IMR-90 (cell line): ENCODE data around the gene ABHD12. TPM values are rescaled to one million over a fixed set of nuclear protein-coding genes. Genes with fewer than 3 reads are reported as not detected.

ENCODE experiments used
- ATAC-seq: fragments of 200-7000 bp; cut with Tn5 transposase; 2 replicates; pipeline ENCODE4 v1.9.1; 2020; ENCODE audit warnings: low read depth, mild to moderate bottlenecking, moderate library complexity
- BruUV-seq: library from RNA; stranded (reverse); fragments of 400-500 nt; replicated peaks from 2 replicates; lab custom pipeline; 2021; lab: Mats Ljungman, UMichigan
- CTCF ChIA-PET: fragments of 300-600 bp; formaldehyde crosslinking; extraction: SDS; loops from one replicate; lab custom pipeline; 2021; ENCODE audit warnings: antibody characterized with exemption; lab: Yijun Ruan, JAX
- POLR2A ChIA-PET: fragments of 300-600 bp; sonication (Branson Sonifier 250); formaldehyde crosslinking; loops from one replicate; lab custom pipeline; 2022; ENCODE audit warnings: antibody characterized with exemption; ENCODE audit not compliant: unreplicated experiment; lab: Charles Lee
- DNase-seq: peaks from one replicate; pipeline ENCODE4 v3.0.0; 2013
- H2AFZ ChIP-seq: replicated peaks from 2 replicates; pipeline ENCODE3; 2013; ENCODE audit warnings: low read length, mild to moderate bottlenecking; ENCODE audit not compliant: poor library complexity
- H2AK5ac ChIP-seq: 2 replicates; pipeline ENCODE4 v1.6.1; 2013; ENCODE audit warnings: low read depth, low read length, inconsistent platforms
- H2AK9ac ChIP-seq: replicated peaks from 2 replicates; pipeline ENCODE3; 2013; ENCODE audit warnings: mild to moderate bottlenecking, low read depth, low read length, moderate library complexity; ENCODE audit not compliant: poor library complexity
- H2BK120ac ChIP-seq: 2 replicates; pipeline ENCODE4 v1.6.1; 2013; ENCODE audit warnings: low read depth, low read length, inconsistent platforms
- H2BK15ac ChIP-seq: 3 replicates; pipeline ENCODE4 v1.6.1; 2013; ENCODE audit warnings: low read depth, low read length, inconsistent platforms
- H2BK20ac ChIP-seq: 2 replicates; pipeline ENCODE4 v1.6.1; 2013; ENCODE audit warnings: low read depth, mild to moderate bottlenecking, inconsistent platforms, low read length, moderate library complexity
- H2BK5ac ChIP-seq: 2 replicates; pipeline ENCODE4 v1.6.1; 2013; ENCODE audit warnings: mild to moderate bottlenecking, low read depth, low read length, inconsistent platforms; ENCODE audit not compliant: poor library complexity, severe bottlenecking
- H3K14ac ChIP-seq: replicated peaks from 2 replicates; pipeline ENCODE4 v1.6.1; 2013; ENCODE audit warnings: low read depth, low read length, inconsistent platforms
- H3K18ac ChIP-seq: 2 replicates; pipeline ENCODE4 v1.6.1; 2013; ENCODE audit warnings: low read depth, low read length, control low read depth
- H3K23ac ChIP-seq: 2 replicates; pipeline ENCODE4 v1.6.1; 2013; ENCODE audit warnings: low read depth, low read length, inconsistent platforms
- H3K27ac ChIP-seq: 2 replicates; pipeline ENCODE4 v1.5.1; 2013; ENCODE audit warnings: mild to moderate bottlenecking, control low read depth, low read length; ENCODE audit not compliant: insufficient read depth
- H3K27me3 ChIP-seq: 2 replicates; pipeline ENCODE4 v1.6.1; 2013; ENCODE audit warnings: low read length; ENCODE audit not compliant: control insufficient read depth, insufficient read depth
- H3K36me3 ChIP-seq: 2 replicates; pipeline ENCODE4 v1.6.1; 2013; ENCODE audit warnings: low read length, mixed read lengths; ENCODE audit not compliant: control insufficient read depth, insufficient read depth
- H3K4ac ChIP-seq: 2 replicates; pipeline ENCODE4 v1.6.1; 2013; ENCODE audit warnings: low read depth, low read length, inconsistent platforms
- H3K4me1 ChIP-seq: 2 replicates; pipeline ENCODE4 v1.6.1; 2013; ENCODE audit warnings: low read length, mixed read lengths; ENCODE audit not compliant: control insufficient read depth, insufficient read depth
- H3K4me2 ChIP-seq: 2 replicates; pipeline ENCODE4 v1.6.1; 2013; ENCODE audit warnings: low read depth, mild to moderate bottlenecking, control low read depth, low read length, moderate library complexity
- H3K4me3 ChIP-seq: 2 replicates; pipeline ENCODE4 v1.5.1; 2013; ENCODE audit warnings: low read depth, mild to moderate bottlenecking, control low read depth, low read length, moderate library complexity; ENCODE audit not compliant: insufficient read depth
- H3K56ac ChIP-seq: 2 replicates; pipeline ENCODE4 v1.6.1; 2013; ENCODE audit warnings: low read length, inconsistent platforms; ENCODE audit not compliant: insufficient read depth; ENCODE audit errors: extremely low read depth
- H3K79me1 ChIP-seq, 2 experiments: 2 replicates each; pipeline ENCODE4 v1.6.1; 2013; ENCODE audit warnings: low read length in 2 of 2, inconsistent platforms in 1 of 2, low read depth in 1 of 2
- H3K9ac ChIP-seq: 2 replicates; pipeline ENCODE4 v1.6.1; 2013; ENCODE audit warnings: low read depth, low read length, control low read depth
- H3K9me1 ChIP-seq: 2 replicates; pipeline ENCODE4 v1.6.1; 2013; ENCODE audit warnings: low read length, inconsistent platforms; ENCODE audit not compliant: insufficient read depth
- H3K9me3 ChIP-seq: 2 replicates; pipeline ENCODE4 v1.6.1; 2013; ENCODE audit warnings: low read length; ENCODE audit not compliant: control insufficient read depth, insufficient read depth
- H4K20me1 ChIP-seq: 2 replicates; pipeline ENCODE4 v1.6.1; 2013; ENCODE audit warnings: low read length, inconsistent platforms; ENCODE audit not compliant: insufficient read depth
- H4K5ac ChIP-seq: 2 replicates; pipeline ENCODE4 v1.6.1; 2013; ENCODE audit warnings: mild to moderate bottlenecking, low read depth, low read length, control low read depth
- H4K8ac ChIP-seq, 2 experiments: 2 replicates each; pipeline ENCODE4 v1.6.1; 2013; ENCODE audit warnings: low read depth in 2 of 2, low read length in 2 of 2, control low read depth in 1 of 2, inconsistent platforms in 1 of 2
- H4K91ac ChIP-seq: 2 replicates; pipeline ENCODE4 v1.6.1; 2013; ENCODE audit warnings: low read depth, low read length, inconsistent platforms; ENCODE audit not compliant: insufficient read depth
- CEBPB ChIP-seq: IDR thresholded peaks from 2 replicates; pipeline ENCODE4 v1.6.1; 2012; ENCODE audit warnings: low read depth, low read length, improper control_type of control experiment
- CHD1 ChIP-seq: IDR thresholded peaks from 2 replicates; pipeline ENCODE4 v1.6.1; 2012; ENCODE audit warnings: low read depth, low read length, improper control_type of control experiment
- RCOR1 ChIP-seq: IDR thresholded peaks from 2 replicates; pipeline ENCODE4 v1.6.1; 2012; ENCODE audit warnings: mild to moderate bottlenecking, low read length, improper control_type of control experiment; ENCODE audit not compliant: insufficient replicate concordance
- WGBS, 2 experiments: methylation state at CpG; one replicate each; pipeline versions ENCODE4 v1.1.5 to v1.1.7; 2013; ENCODE audit warnings: missing lambda C conversion rate in 2 of 2; ENCODE audit not compliant: insufficient read length in 1 of 2; ENCODE audit errors: extremely low coverage in 2 of 2; 5-methylcytosine and 5-hydroxymethylcytosine counted together
- dilution Hi-C: fragments of 300-500 bp; cut with HindIII; formaldehyde crosslinking; loops from one replicate; pipeline ENCODE4 v1.14.3; 2018; ENCODE audit warnings: low sequenced_read_pairs; ENCODE audit not compliant: unreplicated experiment
- in situ Hi-C: fragments of 300-500 bp; cut with MboI; formaldehyde crosslinking; loops from 3 replicates; pipeline ENCODE4 v1.14.3; 2019; ENCODE audit warnings: low sequenced_read_pairs, inconsistent platforms, mixed read lengths
- intact Hi-C: fragments of 100-400 bp; cut with micrococcal nuclease; formaldehyde crosslinking; loops from 2 replicates; pipeline ENCODE4 v1.10.0; 2022
- polyA plus RNA-seq, 3 experiments: library from polyadenylated mRNA; depleted of rRNA; stranded (reverse); fragments of >200 nt; gene quantifications; 2 replicates each; pipeline ENCODE4 v1.2.3, GENCODE V29; 2012; ENCODE audit warnings: low replicate concordance in 1 of 3
- total RNA-seq: library from RNA; depleted of rRNA; stranded (reverse); fragments of >200 nt; gene quantifications from 2 replicates; pipeline ENCODE4 v1.2.3, GENCODE V29; 2012
- TF ChIP-seq, protein P1 (sequence below): fragments of 150-350 bp; IDR thresholded peaks from 2 replicates; pipeline ENCODE4 v1.6.1; 2017; ENCODE audit warnings: mild to moderate bottlenecking, antibody characterized with exemption, low read length, low read depth

The ABHD12 gene
- total and polyA plus RNA-seq, 2 of the 4 experiments (the other 2 are of a cell fraction): 80.7 to 108 TPM

DNA sequence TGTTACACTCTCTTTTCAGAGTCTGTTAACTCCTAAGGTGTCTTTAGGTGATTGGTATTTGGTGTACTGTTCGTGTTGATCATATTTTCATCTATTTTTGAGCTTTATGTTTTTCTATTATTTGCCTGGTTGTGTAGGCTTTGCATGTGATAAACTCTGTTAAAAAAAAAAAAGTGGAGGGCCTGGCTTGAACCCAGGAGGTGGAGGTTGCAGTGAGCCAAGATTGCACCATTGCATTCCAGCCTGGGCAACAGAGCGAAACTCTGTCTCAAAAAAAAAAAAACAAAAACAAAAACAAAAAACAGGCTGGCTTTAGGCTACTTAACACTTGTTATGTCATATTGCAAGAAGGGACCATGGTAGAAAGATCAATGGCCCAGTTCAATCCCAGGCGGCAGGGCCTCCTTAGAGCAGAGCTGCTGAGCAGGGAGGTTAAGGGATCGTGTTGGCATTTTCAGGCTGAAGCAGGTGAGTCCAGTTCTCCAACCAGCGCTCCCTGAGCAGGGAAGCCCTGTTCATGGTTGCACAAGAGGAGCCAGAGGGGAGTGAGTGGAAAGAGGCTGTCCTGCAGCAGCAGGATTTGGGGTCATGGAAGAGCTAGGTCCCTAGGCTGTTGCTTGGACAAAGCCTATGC is 134.3 kb downstream of the ABHD12 start:
- no peak overlapping the region for H3K56ac ChIP-seq
- in situ Hi-C loops (loop anchor here (10.0 to 25.0 kb wide), 5 partner anchors 62 to 1619 kb away; partner anchors contain the start of genes APMAP, CST3 and ENTPD6), dilution Hi-C loops (no loop called here), intact Hi-C loops (no loop called here)
- no peak overlapping the region for H2BK15ac ChIP-seq
- DNase-seq (no peak), ATAC-seq (no peak)
- ChIA-PET CTCF (no interaction called here), POLR2A (no interaction called here)
- no peak overlapping the region for H3K14ac ChIP-seq
- H3K4me1 ChIP-seq: peaks cover 8% of the 10 kb centered on the region
- no TSS peak for BruUV-seq
- H3K27ac ChIP-seq: no peak overlapping the region
- no peak overlapping the region for H3K4ac ChIP-seq
- H2AK5ac ChIP-seq: no peak overlapping the region
- H2BK20ac ChIP-seq: no peak overlapping the region
- H3K23ac ChIP-seq: no peak overlapping the region; the same call in 1 of the 2 replicates
- no peak overlapping the region for H3K4me2 ChIP-seq
- peak overlapping the region; percentile 25 for H2AK9ac ChIP-seq
- no peak overlapping the region for H2BK5ac ChIP-seq
- H3K9ac ChIP-seq: no peak overlapping the region
- H4K8ac ChIP-seq: no peak overlapping the region
- H3K4me3 ChIP-seq: no peak overlapping the region
- peaks cover 34 to 87% of the 10 kb centered on the region in 2 experiments for H3K79me1 ChIP-seq
- no peaks in the 10 kb centered on the region for H3K27me3 ChIP-seq
- H2BK120ac ChIP-seq: no peak overlapping the region
- H4K5ac ChIP-seq: no peak overlapping the region
- TF ChIP-seq CHD1 (no peak), RCOR1 (no peak), CEBPB (no peak)
- TF ChIP-seq, protein P1, sequence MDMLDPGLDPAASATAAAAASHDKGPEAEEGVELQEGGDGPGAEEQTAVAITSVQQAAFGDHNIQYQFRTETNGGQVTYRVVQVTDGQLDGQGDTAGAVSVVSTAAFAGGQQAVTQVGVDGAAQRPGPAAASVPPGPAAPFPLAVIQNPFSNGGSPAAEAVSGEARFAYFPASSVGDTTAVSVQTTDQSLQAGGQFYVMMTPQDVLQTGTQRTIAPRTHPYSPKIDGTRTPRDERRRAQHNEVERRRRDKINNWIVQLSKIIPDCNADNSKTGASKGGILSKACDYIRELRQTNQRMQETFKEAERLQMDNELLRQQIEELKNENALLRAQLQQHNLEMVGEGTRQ: no peak
- no peak overlapping the region for H2AFZ ChIP-seq
- 100% methylated on average over 2 of the region's 5 CpGs; no CpG with 5 or more reads in 1 of the 2 experiments for WGBS, 2 experiments
- H4K20me1 ChIP-seq: peaks cover 79% of the 10 kb centered on the region
- H3K36me3 ChIP-seq: peaks cover 28% of the 10 kb centered on the region
- no peak overlapping the region for H4K91ac ChIP-seq
- H3K9me3 ChIP-seq: no peaks in the 10 kb centered on the region
- peaks cover 35% of the 10 kb centered on the region for H3K9me1 ChIP-seq
- no peak overlapping the region for H3K18ac ChIP-seq
